GM12878 (cell line): Measurements from ENCODE around the gene YBX1. TPM values are rescaled to one million over a fixed set of nuclear protein-coding genes. Genes with fewer than 3 reads are reported as not detected.

Experiments used
- ATAC-seq: fragments of 200-7000 bp; cut with Tn5 transposase; 3 replicates; pipeline ENCODE4 v1.9.1; 2020; ENCODE audit warnings: mild to moderate bottlenecking, moderate library complexity
- BruUV-seq: library from RNA; stranded (reverse); fragments of 400-500 nt; replicated peaks from 2 replicates; lab custom pipeline; 2021; lab: Mats Ljungman, UMichigan
- CTCF ChIA-PET: fragments of 300-600 bp; sonication (Branson Sonifier 250); formaldehyde crosslinking; extraction: SDS; loops from one replicate; lab custom pipeline; 2021; ENCODE audit warnings: inconsistent platforms; lab: Yijun Ruan, JAX
- POLR2A ChIA-PET: fragments of 350-600 bp; formaldehyde crosslinking; extraction: SDS; loops from one replicate; lab custom pipeline; 2021; ENCODE audit warnings: inconsistent platforms; lab: Charles Lee
- RAD21 ChIA-PET: fragments of 300-600 bp; sonication (Branson Sonifier 250); formaldehyde crosslinking; loops from one replicate; lab custom pipeline; 2023; ENCODE audit warnings: antibody characterized with exemption; ENCODE audit not compliant: unreplicated experiment; lab: Charles Lee
- SMC1A ChIA-PET: fragments of 300-600 bp; sonication (Branson Sonifier 250); formaldehyde crosslinking; loops from one replicate; lab custom pipeline; 2023; ENCODE audit not compliant: unreplicated experiment, uncharacterized antibody; lab: Charles Lee
- DNase-seq: peaks from one replicate; pipeline ENCODE4 v3.0.0-alpha.2; 2011; ENCODE audit warnings: low read depth, low spot score
- FAIRE-seq: peaks from 3 replicates; lab custom pipeline; 2011; peaks lifted over from hg19 to GRCh38; lab: Jason Lieb, UNC
- H2AFZ ChIP-seq: 2 replicates; pipeline ENCODE4 v1.6.0; 2011; ENCODE audit warnings: low read depth, low read length, control low read depth; ENCODE audit not compliant: control insufficient read depth
- H3K27ac ChIP-seq: 2 replicates; pipeline ENCODE4 v1.5.1; 2011; ENCODE audit warnings: control low read depth; ENCODE audit not compliant: control insufficient read depth, insufficient read depth
- H3K27me3 ChIP-seq, 2 experiments: replicated peaks in 1 of 2; 2 replicates each; pipeline versions ENCODE4 v1.6.0 to v1.6.1; 2011; ENCODE audit warnings: low read length in 1 of 2; ENCODE audit not compliant: control insufficient read depth in 2 of 2, insufficient read depth in 2 of 2
- H3K36me3 ChIP-seq, 2 experiments: 2 replicates each; pipeline ENCODE4 v1.5.1; 2011; ENCODE audit warnings: low read length in 1 of 2; ENCODE audit not compliant: control insufficient read depth in 2 of 2, insufficient read depth in 2 of 2
- H3K4me1 ChIP-seq: 2 replicates; pipeline ENCODE4 v1.6.1; 2011; ENCODE audit warnings: mild to moderate bottlenecking, low read length, moderate library complexity, mixed read lengths; ENCODE audit not compliant: control insufficient read depth, insufficient read depth
- H3K4me2 ChIP-seq: 2 replicates; pipeline ENCODE4 v1.6.0; 2011; ENCODE audit warnings: control low read depth; ENCODE audit not compliant: control insufficient read depth, insufficient read depth
- H3K4me3 ChIP-seq: fragments of 200-600 bp; sonication (generic); 2 replicates; pipeline ENCODE4 v1.5.1; 2016
- H3K79me2 ChIP-seq: 2 replicates; pipeline ENCODE4 v1.6.0; 2011; ENCODE audit warnings: low read length; ENCODE audit not compliant: control insufficient read depth, insufficient read depth
- H3K9ac ChIP-seq: 2 replicates; pipeline ENCODE4 v1.8.0; 2011; ENCODE audit warnings: low read length, control low read depth, mixed read lengths; ENCODE audit not compliant: control insufficient read depth, insufficient read depth
- H3K9me3 ChIP-seq: replicated peaks from 3 replicates; pipeline ENCODE4 v1.5.1; 2011; ENCODE audit warnings: mild to moderate bottlenecking, low read length; ENCODE audit not compliant: control insufficient read depth, insufficient read depth
- H4K20me1 ChIP-seq: 2 replicates; pipeline ENCODE4 v1.6.0; 2011; ENCODE audit not compliant: control insufficient read depth, insufficient read depth
- DPF2 ChIP-seq: fragments of 450-650 bp; IDR thresholded peaks from 2 replicates; pipeline ENCODE4 v1.6.1; 2017; ENCODE audit warnings: mild to moderate bottlenecking
- KAT2A ChIP-seq: conservative IDR thresholded peaks from 2 replicates; pipeline ENCODE4 v1.6.1; 2011; ENCODE audit warnings: low read depth, low read length; ENCODE audit not compliant: control insufficient read depth
- NR2F1 ChIP-seq: fragments of 450-650 bp; conservative IDR thresholded peaks from 2 replicates; pipeline ENCODE4 v1.6.1; 2017; ENCODE audit warnings: mild to moderate bottlenecking
- PAX8 ChIP-seq: fragments of 450-650 bp; IDR thresholded peaks from 2 replicates; pipeline ENCODE4 v1.6.1; 2017; ENCODE audit warnings: mild to moderate bottlenecking, moderate library complexity
- POLR2AphosphoS2 ChIP-seq: IDR thresholded peaks from 2 replicates; pipeline ENCODE4 v1.6.1; 2011; ENCODE audit warnings: low read depth, mild to moderate bottlenecking, low read length, improper control_type of control experiment, moderate library complexity
- POLR2AphosphoS5 ChIP-seq: IDR thresholded peaks from 2 replicates; pipeline ENCODE4 v1.6.1; 2011; ENCODE audit warnings: mild to moderate bottlenecking, low read length, inconsistent platforms
- SIN3A ChIP-seq: IDR thresholded peaks from 2 replicates; pipeline ENCODE4 v1.6.1; 2012; ENCODE audit warnings: low read depth, low read length, improper control_type of control experiment
- SMAD5 ChIP-seq: IDR thresholded peaks from 2 replicates; pipeline ENCODE4 v1.6.1; 2016; ENCODE audit warnings: antibody characterized with exemption, low read depth
- SREBF1 ChIP-seq: IDR thresholded peaks from 2 replicates; pipeline ENCODE4 v1.6.1; 2012; ENCODE audit warnings: mild to moderate bottlenecking, low read length
- TCF7 ChIP-seq: IDR thresholded peaks from 2 replicates; pipeline ENCODE4 v1.6.1; 2014; ENCODE audit warnings: antibody characterized with exemption, borderline replicate concordance
- WGBS: methylation state at CpG from one replicate; pipeline ENCODE4 v1.1.6; 2016; ENCODE audit warnings: low lambda C conversion rate; ENCODE audit not compliant: insufficient replicate concordance, insufficient coverage; ENCODE audit errors: missing lambda C conversion rate; 5-methylcytosine and 5-hydroxymethylcytosine counted together
- in situ Hi-C: fragments of 300-500 bp; cut with MboI; formaldehyde crosslinking; loops from 9 replicates; pipeline ENCODE4 v1.14.3; 2018; ENCODE audit warnings: mixed read lengths
- intact Hi-C: fragments of 100-400 bp; cut with micrococcal nuclease; formaldehyde crosslinking; loops from one replicate; pipeline ENCODE4 v1.14.2; 2022; ENCODE audit not compliant: unreplicated experiment
- polyA plus RNA-seq, 11 experiments: library from polyadenylated mRNA; depleted of rRNA in 4 of 11; unstranded in 6 of 11; stranded (reverse) in 5 of 11; fragments of >200 nt; fragmentation: Nextera tagmentation in 4 of 11; fragmentation: Illumina TruSeq in 1 of 11; extraction: Ambion mirVana in 4 of 11; extraction: Trizol in 1 of 11; gene quantifications; 1 replicate in 1 of 11; 2 replicates in 10 of 11; pipeline versions ENCODE4 v1.2.1 to v1.2.3, GENCODE V29; 2011 to 2016; ENCODE audit warnings: inconsistent platforms in 2 of 11, missing spikeins in 2 of 11, low read depth in 1 of 11
- total RNA-seq, 4 experiments: library from RNA; depleted of rRNA in 3 of 4; stranded (reverse); fragments of >200 nt in 3 of 4; fragmentation: Illumina TruSeq in 1 of 4; extraction: Trizol in 1 of 4; gene quantifications; 2 replicates each; pipeline versions ENCODE4 v1.2.1 to v1.2.3, GENCODE V29; 2013 to 2021
- TF ChIP-seq, protein P1 (sequence below): IDR thresholded peaks from 2 replicates; pipeline ENCODE4 v1.6.1; 2011; ENCODE audit warnings: low read depth, low read length, improper control_type of control experiment, borderline replicate concordance
- TF ChIP-seq, protein P2 (sequence below): fragments of 450-650 bp; IDR thresholded peaks from 2 replicates; pipeline ENCODE4 v1.6.1; 2017; ENCODE audit warnings: mild to moderate bottlenecking, moderate library complexity
- TF ChIP-seq, protein P3 (sequence below): fragments of 150-350 bp; IDR thresholded peaks from 2 replicates; pipeline ENCODE4 v1.6.1; 2014; ENCODE audit warnings: mild to moderate bottlenecking, low read depth, low read length
- TF ChIP-seq, protein P4 (sequence below): fragments of 450-650 bp; IDR thresholded peaks from 2 replicates; pipeline ENCODE4 v1.6.1; 2018; ENCODE audit warnings: borderline replicate concordance, mild to moderate bottlenecking; ENCODE audit not compliant: partially characterized antibody

The YBX1 gene
- total and polyA plus RNA-seq, 10 of the 15 experiments (the other 5 are each of a cell fraction or from before 2014, with no cell fraction given): 355 to 1,353 (median 858) TPM

DNA sequence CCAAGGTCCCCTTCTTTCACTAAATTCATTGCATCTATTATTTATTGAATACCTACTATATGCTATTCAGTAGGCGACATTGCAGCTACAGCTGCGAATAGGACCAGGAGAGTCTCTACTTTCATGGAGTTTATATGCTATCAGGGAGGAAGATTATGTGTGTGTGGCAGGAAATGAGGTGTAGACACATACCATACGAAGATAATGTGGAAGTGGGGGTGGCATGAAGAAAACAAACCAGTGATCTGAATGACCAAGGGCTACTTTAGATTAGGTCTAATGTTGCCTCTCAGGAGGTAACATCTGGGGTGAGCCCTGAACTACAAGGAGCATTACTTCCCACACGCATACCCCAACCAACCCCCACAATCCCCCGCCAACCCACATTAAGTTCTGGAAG, 25.0 kb upstream of the YBX1 start:
- ChIA-PET RAD21 (interaction anchor here (0.8 to 1.7 kb wide), 7 partner anchors 18 to 110 kb away, joined by 3 to 7 read pairs (median 5); partner anchors contain the start of genes C1orf50, P3H1 and YBX1), CTCF (interaction anchor here (1.1 to 1.3 kb wide), 2 partner anchors 20 to 189 kb away, joined by 3 read pairs; partner anchors contain the start of gene ZNF691)
- H3K27ac ChIP-seq: no peak overlapping the region

More for the DNA sequence above, 25.0 kb upstream of the YBX1 start:
- Histone ChIP-seq H3K4me2 (peak overlapping the region; percentile 81), H2AFZ (no peak overlapping the region; the same call in 1 of the 2 replicates), H3K27me3 (no peaks in the 10 kb centered on the region), H4K20me1 (no peaks in the 10 kb centered on the region), H3K36me3 (no peaks in the 10 kb centered on the region), H3K9me3 (no peaks in the 10 kb centered on the region), H3K4me1 (0 out of 2 replicates have a peak, but pooled peaks cover 2% of the 10 kb centered on the region), H3K4me3 (no peak overlapping the region; the same call in 1 of the 2 replicates), H3K9ac (no peak overlapping the region), H3K79me2 (peaks cover 26% of the 10 kb centered on the region)
- no TSS peak for BruUV-seq
- DNase-seq: no peak
- ChIA-PET POLR2A (interaction anchor here (1.3 to 3.3 kb wide), 4 partner anchors 23 to 110 kb away, joined by 4 to 24 read pairs (median 8); partner anchors contain the start of genes C1orf50, P3H1 and YBX1), SMC1A (interaction anchor here (1.6 to 2.6 kb wide), 2 partner anchors 26 to 33 kb away, joined by 5 to 12 read pairs; partner anchors contain the start of gene YBX1)
- in situ Hi-C loops: no loop called here
- no peak for FAIRE-seq
- TF ChIP-seq KAT2A (no peak), SMAD5 (no peak), PAX8 (no peak), SREBF1 (no peak), DPF2 (no peak), POLR2AphosphoS2 (no peak), TCF7 (no peak), NR2F1 (no peak), POLR2AphosphoS5 (no peak), SIN3A (no peak)
- TF ChIP-seq, protein P1, sequence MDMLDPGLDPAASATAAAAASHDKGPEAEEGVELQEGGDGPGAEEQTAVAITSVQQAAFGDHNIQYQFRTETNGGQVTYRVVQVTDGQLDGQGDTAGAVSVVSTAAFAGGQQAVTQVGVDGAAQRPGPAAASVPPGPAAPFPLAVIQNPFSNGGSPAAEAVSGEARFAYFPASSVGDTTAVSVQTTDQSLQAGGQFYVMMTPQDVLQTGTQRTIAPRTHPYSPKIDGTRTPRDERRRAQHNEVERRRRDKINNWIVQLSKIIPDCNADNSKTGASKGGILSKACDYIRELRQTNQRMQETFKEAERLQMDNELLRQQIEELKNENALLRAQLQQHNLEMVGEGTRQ: no peak
- TF ChIP-seq, protein P2, sequence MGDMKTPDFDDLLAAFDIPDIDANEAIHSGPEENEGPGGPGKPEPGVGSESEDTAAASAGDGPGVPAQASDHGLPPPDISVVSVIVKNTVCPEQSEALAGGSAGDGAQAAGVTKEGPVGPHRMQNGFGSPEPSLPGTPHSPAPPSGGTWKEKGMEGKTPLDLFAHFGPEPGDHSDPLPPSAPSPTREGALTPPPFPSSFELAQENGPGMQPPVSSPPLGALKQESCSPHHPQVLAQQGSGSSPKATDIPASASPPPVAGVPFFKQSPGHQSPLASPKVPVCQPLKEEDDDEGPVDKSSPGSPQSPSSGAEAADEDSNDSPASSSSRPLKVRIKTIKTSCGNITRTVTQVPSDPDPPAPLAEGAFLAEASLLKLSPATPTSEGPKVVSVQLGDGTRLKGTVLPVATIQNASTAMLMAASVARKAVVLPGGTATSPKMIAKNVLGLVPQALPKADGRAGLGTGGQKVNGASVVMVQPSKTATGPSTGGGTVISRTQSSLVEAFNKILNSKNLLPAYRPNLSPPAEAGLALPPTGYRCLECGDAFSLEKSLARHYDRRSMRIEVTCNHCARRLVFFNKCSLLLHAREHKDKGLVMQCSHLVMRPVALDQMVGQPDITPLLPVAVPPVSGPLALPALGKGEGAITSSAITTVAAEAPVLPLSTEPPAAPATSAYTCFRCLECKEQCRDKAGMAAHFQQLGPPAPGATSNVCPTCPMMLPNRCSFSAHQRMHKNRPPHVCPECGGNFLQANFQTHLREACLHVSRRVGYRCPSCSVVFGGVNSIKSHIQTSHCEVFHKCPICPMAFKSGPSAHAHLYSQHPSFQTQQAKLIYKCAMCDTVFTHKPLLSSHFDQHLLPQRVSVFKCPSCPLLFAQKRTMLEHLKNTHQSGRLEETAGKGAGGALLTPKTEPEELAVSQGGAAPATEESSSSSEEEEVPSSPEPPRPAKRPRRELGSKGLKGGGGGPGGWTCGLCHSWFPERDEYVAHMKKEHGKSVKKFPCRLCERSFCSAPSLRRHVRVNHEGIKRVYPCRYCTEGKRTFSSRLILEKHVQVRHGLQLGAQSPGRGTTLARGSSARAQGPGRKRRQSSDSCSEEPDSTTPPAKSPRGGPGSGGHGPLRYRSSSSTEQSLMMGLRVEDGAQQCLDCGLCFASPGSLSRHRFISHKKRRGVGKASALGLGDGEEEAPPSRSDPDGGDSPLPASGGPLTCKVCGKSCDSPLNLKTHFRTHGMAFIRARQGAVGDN: no peak
- TF ChIP-seq, protein P3, sequence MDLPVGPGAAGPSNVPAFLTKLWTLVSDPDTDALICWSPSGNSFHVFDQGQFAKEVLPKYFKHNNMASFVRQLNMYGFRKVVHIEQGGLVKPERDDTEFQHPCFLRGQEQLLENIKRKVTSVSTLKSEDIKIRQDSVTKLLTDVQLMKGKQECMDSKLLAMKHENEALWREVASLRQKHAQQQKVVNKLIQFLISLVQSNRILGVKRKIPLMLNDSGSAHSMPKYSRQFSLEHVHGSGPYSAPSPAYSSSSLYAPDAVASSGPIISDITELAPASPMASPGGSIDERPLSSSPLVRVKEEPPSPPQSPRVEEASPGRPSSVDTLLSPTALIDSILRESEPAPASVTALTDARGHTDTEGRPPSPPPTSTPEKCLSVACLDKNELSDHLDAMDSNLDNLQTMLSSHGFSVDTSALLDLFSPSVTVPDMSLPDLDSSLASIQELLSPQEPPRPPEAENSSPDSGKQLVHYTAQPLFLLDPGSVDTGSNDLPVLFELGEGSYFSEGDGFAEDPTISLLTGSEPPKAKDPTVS: no peak
- TF ChIP-seq, protein P4, sequence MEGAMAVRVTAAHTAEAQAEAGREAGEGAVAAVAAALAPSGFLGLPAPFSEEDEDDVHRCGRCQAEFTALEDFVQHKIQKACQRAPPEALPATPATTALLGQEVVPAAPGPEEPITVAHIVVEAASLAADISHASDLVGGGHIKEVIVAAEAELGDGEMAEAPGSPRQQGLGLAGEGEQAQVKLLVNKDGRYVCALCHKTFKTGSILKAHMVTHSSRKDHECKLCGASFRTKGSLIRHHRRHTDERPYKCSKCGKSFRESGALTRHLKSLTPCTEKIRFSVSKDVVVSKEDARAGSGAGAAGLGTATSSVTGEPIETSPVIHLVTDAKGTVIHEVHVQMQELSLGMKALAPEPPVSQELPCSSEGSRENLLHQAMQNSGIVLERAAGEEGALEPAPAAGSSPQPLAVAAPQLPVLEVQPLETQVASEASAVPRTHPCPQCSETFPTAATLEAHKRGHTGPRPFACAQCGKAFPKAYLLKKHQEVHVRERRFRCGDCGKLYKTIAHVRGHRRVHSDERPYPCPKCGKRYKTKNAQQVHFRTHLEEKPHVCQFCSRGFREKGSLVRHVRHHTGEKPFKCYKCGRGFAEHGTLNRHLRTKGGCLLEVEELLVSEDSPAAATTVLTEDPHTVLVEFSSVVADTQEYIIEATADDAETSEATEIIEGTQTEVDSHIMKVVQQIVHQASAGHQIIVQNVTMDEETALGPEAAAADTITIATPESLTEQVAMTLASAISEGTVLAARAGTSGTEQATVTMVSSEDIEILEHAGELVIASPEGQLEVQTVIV: no peak
- intact Hi-C loops: no loop called here
- 70% methylated on average over 5 of the region's 5 CpGs for WGBS
- ATAC-seq: no peak
